ENCODE results near the gene AK2. TPM values are rescaled to one million over a fixed set of nuclear protein-coding genes. Genes with fewer than 3 reads are reported as not detected.
A peak's percentile ranks its signal among the peaks of the same experiment; 100 is the strongest.
"Not testable (repeated sequence)": the region's sequence is repeated elsewhere in the genome, so short reads cannot be mapped to it uniquely, and the experiment has no call there.

AK2 gene
- total RNA-seq, 1 donor from 2014 or later, result 46.9 TPM

DNA sequence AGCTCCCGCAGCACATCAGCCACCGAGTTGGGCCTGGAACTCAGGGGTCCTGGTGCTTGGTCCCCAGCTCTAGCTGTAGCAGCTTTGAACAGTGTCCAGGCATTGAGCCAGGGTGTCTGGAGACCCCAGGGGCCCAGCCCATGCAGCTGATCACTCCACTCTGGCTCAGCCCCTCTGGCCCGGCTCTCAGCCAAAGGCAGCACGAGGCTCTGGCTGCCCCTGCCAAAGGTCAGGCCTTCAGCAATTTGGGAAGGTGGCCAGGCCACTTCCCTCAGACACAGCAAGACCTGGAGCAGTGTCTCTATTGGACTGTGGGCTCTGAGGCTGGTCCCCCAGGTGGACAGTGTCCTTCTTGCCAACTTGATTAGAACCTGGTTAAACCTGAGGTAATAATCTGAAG is 37.7 kb downstream of the AK2 start:
- DNase-seq, result no peak

DNA sequence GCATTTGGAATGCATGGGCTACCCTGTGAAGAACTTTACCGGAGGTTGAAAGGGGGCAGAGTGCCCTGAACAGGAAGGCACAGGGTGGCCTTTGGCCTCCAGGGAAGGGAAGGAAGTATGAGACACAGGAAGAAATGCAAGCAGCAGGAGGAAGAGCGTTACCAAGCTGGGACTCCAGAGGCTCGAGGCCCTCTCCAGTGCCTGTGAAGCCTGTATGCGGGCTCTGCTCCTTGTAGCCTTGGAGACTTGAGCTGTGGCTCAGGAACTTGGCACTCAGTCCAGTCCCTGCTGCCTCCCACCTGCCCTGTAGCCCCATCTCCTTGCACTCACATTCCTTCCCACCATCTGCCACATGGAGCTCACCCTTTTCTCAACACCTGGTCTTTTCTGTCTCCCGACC is 38.6 kb downstream of the AK2 start:
- DNase-seq, result no peak

DNA sequence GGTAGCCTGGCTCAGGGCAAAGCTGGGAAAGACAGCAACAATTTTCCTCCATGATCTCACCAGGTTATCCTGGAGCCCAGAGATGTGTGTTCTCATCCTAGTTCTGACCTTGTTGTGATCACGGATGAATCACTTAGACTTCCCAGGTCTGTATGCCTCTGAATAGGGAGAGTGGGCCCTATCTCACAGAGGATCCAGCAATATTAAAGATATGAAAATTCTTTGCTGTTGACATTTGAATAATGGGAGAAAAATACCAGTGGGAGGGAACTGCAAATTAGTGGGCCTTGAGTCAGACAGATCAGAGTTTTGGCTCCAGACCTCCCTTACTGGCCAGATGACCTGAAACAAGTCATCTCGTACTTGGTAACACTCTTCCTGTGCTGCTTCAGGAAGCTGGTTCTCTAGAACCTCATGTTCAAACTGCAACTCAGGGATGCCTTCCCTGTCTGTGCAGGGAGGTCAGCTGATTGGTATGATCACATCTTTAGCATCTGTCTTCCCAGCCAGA is 39.2 kb downstream of the AK2 start:
- no peak for DNase-seq

DNA sequence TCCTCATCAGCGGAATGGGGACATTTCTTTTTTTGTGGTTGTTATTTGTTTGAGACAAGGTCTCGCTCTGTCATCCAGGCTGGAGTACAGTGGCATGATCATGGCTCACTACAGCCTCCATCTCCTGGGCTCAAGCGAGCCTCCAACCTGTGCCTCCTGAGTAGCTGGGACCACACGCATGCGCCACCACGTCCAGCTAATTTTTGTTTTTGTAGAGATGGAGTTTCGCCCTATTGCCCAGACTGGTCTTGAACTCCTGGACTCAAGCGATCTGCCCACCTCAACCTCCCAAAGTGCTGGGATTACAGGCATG is 43.4 kb downstream of the AK2 start:
- DNase-seq, result not testable (repeated sequence)

DNA sequence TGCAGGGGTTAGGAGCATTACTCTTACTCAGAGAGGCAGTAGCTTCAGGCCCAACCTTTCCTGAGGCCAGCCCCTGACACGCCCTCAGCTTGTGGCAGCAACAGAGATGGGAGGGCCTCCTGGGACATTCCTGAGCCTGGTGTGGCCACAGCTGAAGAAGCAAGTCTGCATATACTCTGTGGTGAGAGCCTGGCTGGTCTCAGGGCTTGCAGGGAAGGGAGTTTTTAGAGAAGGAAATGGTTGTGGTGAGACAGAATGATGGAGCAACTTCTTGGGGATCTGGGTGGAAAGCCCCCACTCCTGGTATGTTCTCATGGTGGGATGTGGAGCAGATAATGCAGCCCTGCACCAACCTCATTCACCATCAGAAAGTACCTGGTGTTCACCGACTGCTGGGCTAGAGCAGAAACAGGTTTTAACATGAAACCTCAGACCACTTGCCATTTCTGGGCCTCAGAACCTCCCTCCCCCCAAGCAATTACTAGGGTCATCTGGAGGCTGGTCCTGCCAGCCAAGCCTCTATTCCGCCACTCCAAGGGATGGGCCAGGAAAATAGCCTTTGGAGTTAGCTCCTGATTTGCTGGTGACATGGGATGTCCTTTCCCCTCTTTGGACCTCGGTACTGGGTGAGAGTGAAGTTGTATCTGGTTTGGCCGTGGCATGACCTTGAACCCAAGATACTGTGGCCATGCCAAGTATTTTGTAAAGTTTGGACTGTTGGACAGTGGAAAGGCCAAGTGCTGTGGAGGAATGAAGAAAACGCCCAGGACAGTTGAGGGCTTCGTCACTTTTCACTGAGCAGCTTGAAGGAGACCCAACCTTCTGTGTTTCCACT is 44.0 kb downstream of the AK2 start:
- no peak for DNase-seq

DNA sequence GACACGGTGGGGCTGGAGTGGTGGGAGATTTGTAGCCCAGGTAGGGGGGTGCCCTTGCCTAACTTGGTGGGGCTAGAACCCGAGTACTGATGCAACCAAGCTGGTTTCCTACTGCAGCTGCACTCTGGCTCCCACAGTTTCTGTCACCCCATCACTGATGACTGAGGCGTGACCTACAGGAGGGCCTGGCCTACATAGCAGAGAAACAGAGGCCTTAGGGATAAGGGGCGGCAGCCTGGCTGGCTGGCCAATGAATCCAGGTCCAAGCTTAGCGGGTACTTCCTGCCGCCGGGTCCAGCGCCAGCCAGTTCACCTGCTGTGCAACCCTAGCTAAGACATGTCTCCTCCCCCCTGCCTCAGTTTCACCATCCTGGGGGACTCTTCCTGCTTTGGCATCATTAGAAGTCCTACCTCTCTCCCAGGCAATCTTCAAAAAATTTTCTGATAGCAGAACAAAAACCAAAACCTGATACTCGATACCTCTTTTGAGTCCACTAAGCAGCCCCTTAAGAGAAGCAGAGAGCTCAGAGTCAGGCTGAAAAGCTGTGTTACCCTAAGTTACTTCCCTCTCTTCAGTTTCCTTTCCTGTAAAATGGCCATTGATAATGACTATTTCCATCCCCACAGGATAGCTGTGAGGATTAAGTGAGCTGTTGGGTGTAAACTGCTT is 44.7 kb downstream of the AK2 start:
- no peak for DNase-seq

DNA sequence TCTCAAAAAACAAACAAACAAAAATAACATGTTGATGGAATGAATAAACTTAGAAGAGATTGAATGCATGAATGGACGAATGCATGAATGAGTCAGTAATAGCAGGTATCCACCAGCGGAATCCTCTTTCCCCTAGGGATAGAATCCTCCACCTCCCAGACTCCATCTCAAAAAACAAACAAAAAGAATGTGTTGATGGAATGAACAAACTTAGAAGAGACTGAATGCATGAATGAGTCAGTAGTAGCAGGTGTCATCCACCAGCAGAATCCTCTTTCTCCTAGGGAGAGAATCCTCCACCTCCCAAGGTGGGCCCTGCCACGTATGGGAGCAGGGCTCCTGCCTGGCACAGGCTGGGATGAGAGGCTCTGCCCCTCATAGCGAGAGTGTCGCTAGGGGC is 45.3 kb downstream of the AK2 start:
- DNase-seq, result no peak

DNA sequence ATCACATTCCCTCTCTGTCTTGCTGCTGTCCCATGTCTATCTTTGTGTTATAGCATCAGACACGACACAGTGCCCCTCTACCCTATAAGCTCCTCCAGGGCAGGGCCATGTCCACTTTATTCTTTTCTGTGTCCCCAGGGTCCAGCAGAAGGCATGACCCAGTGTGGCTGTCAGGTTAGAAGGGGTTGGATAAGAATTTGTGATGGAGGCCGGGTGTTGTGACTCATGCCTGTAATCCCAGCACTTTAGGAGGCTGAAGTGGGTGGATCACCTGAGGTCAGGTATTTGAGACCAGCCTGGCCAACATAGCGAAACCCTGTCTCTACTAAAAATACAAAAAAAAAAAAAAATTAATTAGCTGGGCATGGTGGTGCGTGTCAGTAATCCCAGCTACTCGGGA is 45.8 kb downstream of the AK2 start:
- DNase-seq, result no peak

DNA sequence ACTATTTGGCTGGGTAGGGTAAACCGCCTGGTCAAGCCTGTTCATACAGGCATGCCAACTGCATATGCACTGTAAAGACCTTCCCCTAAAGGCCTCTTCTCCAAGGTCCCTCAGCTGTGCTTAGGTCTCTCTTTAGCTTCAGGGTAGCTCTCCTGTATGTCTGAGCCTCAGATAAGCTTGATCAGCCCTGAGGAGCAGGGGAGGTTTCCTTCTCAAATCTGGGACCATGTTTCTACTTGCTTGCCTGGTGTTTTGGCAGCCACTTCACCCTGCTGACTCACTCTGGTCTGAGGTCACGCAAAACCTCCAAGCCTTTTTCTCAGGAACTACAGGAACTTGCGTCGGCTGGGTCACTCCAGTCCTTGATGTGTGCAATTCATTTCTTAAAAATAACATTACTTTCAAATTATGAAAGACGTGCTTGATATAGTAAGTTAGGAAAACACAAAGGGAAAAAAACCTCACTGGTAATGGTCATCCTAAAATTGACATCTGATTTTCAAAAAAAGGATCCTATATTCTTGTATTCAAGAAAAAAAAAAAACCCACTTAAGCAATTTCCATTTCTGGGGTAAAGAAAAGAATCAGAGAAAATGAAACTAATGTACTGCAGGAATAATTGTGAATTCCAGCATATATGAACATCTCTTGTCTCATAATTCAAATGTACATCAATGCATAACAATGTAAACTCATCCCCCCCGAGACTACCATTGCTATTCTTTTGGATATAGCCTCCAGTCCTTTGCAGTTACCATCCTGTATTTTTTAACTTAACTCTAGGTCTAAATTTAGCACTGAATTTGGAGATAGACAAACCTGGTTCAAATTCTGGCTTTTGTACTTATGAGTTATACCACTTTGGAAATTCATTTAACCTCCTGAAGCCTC is 47.3 kb downstream of the AK2 start:
- DNase-seq, result no peak

DNA sequence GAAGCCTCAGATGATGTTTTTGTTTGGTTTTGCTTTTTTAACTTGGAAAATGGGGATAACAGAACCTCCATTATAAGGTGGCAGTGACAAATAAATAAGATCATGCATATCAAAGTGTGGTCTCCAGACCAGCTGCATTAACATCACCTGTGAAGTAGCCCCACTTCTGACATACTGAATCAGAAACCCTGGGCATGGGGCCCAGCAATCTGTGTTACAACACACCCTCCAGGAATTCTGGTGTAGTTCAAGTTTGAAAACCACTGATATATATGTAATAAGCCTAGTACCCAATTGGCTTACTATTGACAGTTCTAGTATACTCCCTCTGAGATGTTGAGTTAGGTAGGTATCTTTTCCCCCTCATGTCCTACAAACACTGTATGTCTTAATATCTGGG is 48.0 kb downstream of the AK2 start:
- DNase-seq, result no peak

DNA sequence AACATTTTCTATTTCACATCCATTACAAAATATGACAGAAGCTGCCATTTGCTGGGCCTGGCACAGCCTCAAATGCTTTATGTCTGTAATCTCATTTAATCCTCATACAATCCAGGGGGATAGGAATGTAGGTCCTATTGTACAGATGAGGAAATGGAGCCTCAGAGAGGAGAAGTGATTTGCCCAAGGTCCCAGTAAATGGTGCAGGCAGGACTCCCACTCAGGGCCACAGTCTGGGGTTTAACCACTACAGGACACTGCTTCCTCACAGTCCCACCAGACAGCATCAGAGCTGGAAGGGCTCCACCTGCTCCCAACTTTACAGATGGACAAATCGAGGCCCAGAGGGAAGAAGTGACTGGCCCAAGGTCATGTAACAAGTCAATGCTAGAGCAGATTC is 51.5 kb downstream of the AK2 start:
- DNase-seq, result no peak

DNA sequence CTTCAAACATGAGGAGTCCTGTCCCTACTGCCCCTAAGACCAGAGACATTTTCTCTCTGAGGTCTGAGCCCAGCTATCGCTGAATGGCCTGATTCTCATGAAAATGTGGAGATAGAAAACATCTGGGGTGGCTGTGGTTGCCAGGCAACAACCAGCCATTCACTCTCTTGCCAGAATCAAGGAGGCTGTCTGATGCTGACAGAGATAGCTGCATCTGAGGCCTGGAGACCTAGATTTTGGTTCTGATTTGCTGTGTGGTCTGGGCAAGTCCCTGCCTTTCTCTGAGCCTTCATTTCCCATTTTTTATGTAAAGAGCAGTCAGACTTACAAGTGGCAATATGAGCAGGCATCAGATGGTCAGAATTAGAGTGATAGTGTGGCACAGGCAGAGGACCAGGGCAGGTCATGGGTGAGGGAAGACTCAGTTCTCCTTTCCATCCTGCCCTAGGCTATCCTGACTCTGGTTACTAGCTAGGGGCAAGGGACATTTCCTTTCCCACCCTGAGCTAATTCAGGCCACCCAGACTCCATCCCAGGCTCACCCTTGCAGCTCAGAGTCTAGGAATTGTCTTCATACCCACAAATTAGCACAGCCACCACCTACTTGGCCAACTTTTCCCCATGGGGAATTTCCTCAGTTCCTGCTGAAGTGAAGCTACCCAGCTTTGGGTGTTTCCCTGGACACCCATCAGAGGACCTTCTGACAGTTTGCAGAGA is 52.1 kb downstream of the AK2 start:
- peak; percentile 49 for DNase-seq

DNA sequence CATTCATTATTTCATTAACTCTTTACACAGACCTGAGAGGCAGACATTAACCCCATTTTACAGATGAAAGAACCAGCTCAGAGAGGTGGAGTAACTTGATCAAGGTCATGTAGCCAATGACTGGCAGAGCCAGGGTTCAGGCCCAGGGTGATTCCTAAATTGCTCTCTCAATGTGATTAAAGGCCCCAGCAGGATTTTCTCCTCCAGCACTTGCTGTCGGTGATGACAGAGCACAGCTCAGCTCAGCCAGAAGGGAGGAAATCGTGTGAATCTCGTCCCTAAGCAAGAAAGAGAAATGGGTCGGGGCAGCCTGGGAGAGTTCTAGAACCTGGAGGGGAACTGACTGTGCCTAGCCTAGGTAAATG is 52.6 kb downstream of the AK2 start:
- no peak for DNase-seq

DNA sequence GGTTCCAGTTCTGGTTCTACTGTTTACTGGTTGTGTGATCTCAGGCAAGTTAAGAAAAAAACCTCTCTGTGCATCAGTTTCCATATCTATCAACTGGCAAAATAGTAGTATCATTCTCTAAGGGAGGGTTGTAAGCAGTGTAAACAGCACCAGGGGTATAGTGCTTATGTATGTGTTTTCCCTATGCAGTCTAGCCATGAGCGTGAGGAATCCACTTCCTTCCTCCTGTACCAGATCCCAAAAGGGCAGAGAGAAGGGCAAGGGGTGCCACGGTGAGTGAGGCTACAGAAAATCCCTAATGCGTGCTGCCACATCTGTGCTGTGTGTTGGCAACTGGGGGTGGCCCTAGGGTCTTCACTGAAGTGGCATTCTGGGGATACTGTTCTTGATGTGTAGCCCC is 53.7 kb downstream of the AK2 start:
- no peak for DNase-seq

DNA sequence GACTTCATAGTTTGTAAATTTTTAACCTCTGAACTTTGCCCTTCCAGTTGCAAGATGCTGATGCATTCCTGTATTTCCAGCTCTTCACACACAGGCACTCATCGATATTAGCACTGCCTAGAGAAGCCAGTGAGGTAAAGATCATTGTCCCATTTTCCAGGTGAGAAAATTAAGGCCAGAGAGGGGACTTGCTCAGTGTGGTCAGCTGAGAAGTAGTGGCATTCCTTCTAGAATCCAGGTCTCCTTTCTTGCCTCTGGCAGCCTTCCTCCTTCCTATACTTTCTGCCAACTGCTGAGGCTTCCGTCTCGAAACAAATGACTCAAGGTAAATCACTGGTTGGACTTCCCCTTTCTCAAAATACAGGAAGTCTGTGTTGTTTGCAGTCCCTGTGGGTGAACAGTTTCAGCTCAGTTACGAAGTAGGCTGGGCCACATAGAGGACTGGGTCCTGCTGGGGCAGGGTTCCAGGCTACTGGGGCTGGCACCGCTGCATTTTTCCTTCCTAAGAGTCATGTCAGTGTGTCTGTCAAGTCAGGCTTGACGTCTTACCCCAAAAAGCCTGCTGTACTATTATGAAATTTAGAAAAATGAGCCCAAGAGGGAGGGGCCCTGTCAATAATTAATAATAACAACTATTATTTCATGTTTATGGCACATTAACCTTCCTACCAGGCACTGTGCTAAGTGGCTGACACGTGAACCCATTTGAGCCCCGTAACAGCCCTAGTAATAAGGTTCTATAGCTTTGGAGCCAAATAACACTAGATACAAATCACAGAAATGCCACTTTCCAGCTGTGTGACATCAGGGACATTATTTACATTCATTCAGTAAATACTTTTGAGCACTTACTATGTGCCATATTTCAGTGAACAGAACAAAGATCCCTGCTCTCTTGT is 55.4 kb downstream of the AK2 start:
- no peak for DNase-seq

DNA sequence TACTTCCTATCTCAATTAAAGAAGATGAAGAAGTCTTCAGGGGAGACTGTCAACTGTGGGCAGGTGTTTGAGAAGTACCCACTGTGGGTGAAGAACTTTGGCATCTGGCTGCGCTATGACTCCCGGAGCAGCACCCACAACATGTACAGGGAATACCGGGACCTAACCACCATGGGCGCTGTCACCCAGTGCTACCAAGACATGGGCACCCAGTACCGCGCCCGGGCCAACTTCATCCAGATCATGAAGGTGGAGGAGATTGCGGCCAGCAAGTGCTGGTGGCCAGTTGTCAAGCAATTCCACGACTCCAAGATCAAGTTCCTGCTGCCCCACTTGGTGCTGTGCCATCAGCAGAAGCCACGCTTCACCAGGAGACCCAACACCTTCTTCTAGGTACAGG is 56.6 kb downstream of the AK2 start:
- DNase-seq, result no peak

DNA sequence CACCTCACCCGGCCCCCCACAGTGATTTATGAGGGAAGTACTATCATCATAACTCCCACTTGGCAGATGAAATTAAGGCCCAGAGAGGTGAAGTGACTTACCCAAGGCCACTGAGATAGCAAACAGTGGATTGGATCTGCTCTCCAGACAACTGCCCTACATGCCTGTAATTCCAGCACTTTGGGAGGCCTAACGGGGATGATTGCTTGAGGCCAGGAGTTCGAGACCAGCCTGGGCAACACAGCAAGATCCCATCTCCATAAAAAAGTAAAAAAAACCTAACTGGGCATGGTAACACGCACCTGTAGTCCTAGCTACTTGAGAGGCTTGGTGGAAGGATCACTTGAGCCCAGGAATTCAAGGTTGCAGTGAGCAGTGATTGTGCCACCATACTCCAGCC is 57.8 kb downstream of the AK2 start:
- no peak for DNase-seq

DNA sequence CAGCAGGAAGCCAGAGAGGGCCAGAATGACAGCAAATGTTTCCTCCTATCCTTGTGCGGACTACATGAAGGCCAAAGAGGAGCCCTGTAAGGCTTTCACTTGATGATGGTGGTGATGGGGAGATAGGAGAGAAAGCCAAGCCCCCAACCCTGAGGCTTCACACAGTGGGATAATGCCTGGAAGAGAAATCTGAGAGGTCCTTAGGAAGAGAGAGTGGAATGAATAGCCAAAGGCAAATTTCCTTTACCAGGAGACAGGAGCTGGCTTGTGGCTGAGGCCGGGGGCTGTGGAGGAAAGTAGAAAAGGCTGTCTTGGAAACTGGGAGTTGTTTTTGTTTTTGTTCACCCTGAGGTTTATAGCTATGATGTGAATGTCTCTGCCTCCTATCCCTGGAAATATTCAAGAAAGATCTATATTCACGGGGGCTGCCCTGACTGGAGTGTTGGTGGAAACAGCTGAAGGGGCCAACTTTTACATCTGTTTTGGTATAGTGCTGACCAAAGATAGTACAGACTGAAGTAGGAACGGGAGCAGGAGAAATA is 59.1 kb downstream of the AK2 start:
- no peak for DNase-seq

DNA sequence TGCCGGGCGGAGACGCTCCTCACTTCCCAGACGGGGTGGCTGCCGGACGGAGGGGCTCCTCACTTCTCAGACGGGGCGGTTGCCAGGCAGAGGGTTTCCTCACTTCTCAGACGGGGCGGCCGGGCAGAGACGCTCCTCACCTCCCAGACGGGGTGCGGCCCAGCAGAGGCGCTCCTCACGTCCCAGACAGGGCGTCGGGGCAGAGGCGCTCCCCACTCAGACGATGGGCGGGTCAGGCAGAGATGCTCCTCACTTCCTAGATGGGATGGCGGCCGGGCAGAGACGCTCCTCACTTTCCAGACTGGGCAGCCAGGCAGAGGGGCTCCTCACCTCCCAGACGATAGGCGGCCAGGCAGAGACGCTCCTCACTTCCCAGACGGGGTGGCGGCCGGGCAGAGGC is 61.6 kb downstream of the AK2 start:
- DNase-seq, result not testable (repeated sequence)

DNA sequence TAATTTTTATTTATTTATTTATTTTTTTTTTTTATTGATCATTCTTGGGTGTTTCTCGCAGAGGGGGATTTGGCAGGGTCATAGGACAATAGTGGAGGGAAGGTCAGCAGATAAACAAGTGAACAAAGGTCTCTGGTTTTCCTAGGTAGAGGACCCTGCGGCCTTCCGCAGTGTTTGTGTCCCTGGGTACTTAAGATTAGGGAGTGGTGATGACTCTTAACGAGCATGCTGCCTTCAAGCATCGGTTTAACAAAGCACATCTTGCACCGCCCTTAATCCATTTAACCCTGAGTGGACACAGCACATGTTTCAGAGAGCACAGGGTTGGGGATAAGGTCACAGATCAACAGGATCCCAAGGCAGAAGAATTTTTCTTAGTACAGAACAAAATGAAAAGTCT is 63.2 kb downstream of the AK2 start:
- not testable (repeated sequence) for DNase-seq

DNA sequence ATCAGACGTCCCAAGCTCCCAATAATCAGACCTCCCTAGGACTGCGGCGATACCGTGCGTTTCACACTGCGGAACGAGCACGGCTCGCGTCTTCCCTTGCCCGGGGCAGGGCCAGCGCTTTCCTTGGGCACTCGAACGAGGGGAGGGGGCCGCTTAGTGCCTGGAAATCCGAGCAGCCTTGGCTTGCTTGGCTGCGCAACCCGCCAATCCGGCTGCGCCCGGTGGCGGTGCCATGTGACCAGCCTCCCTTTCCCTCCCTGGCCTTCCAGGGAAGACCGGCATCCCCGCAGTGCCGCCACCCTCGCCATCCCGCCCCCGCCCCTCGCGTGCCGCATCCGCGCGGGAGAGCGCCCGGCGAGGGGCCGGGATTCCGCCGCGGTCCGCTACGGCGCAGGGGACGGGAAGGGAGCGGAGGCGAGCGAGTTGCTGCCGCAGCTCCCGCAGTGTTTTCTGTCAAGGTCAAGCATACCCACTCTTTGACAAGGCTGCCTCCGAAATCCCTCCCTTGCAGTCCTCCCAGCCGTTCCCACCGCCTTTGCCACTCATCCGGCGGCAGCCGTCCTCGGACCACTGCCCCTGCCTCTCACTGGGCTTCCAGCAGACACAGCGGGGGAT is 63.8 kb downstream of the AK2 start:
- peak; percentile 74 for DNase-seq
